ENCODE data around the gene UBE2U. TPM values are rescaled to one million over a fixed set of nuclear protein-coding genes. Genes with fewer than 3 reads are reported as not detected.

UBE2U gene
- total and polyA plus RNA-seq, 2 of the 8 experiments (the other 6 are each of a cell fraction or from before 2014, with no cell fraction given): not detected

GRCh38 chr1:64282351-64282750 lies 78.9 kb downstream of the UBE2U start:
- ChIA-PET CTCF (ENCODE audit: partially characterized antibody) (no interaction called here), POLR2A (ENCODE audit: partially characterized antibody) (no interaction called here)
- H2BK5ac ChIP-seq (ENCODE audit: low read depth, low read length): no peak overlapping the region
- 68% methylated on average over 4 of the region's 4 CpGs; no CpG with 5 or more reads in 1 of the 2 experiments for WGBS, 2 experiments (ENCODE audit: extremely low coverage in 1 of 2, insufficient coverage in 1 of 2, insufficient read length in 1 of 2, insufficient replicate concordance in 2 of 2, low coverage in 1 of 2, low lambda C conversion rate in 2 of 2, missing lambda C conversion rate in 1 of 2)
- H3K27me3 ChIP-seq (replicated peaks in 1 of 4; ENCODE audit: control insufficient read depth in 3 of 4, extremely low read depth in 1 of 4, insufficient read depth in 3 of 4, low read length in 3 of 4): no peaks in the 10 kb centered on the region
- no peak overlapping the region for H3K9ac ChIP-seq (replicated peaks in 1 of 4; ENCODE audit: extremely low read depth in 1 of 4, low read depth in 3 of 4, low read length in 3 of 4)
- no peak overlapping the region for H2AFZ ChIP-seq (ENCODE audit: low read length)
- H3K4me1 ChIP-seq (replicated peaks in 1 of 4; ENCODE audit: control insufficient read depth in 3 of 4, insufficient read depth in 4 of 4, low read length in 3 of 4): peaks cover 0 to 3% (median 0%) of the 10 kb centered on the region in 4 experiments; a peak in 2 of 7 replicates
- H3K4me3 ChIP-seq (ENCODE audit: extremely low read depth in 1 of 4, insufficient read depth in 2 of 4, low read depth in 3 of 4, low read length in 4 of 4): no peak overlapping the region
- TF ChIP-seq CHD1 (IDR thresholded peaks at IDR 0.05; ENCODE audit: low read depth, low read length): no peak
- TF ChIP-seq ZNF274 (IDR thresholded peaks at IDR 0.05; ENCODE audit: borderline replicate concordance, extremely low read depth, low read length): no peak
- no peak for TF ChIP-seq BACH1 (IDR thresholded peaks at IDR 0.05; ENCODE audit: low read length)
- no peak for TF ChIP-seq TEAD4 (IDR thresholded peaks at IDR 0.05; ENCODE audit: low read depth, low read length)
- no peak for TF ChIP-seq POU5F1 (IDR thresholded peaks at IDR 0.05; ENCODE audit: low read depth, low read length)
- TF ChIP-seq POLR2A (IDR thresholded peaks at IDR 0.05; ENCODE audit: control extremely low read depth in 1 of 2, low read depth in 2 of 2, low read length in 2 of 2): no peak
- no peak for TF ChIP-seq CTBP2 (IDR thresholded peaks at IDR 0.05; ENCODE audit: borderline replicate concordance, insufficient read depth, insufficient read length, low read length)
- no peak overlapping the region for H4K5ac ChIP-seq (ENCODE audit: insufficient read length, low read depth, low read length)
- no peak overlapping the region for H3K14ac ChIP-seq (ENCODE audit: insufficient read length)
- H4K91ac ChIP-seq (replicated peaks; ENCODE audit: insufficient read length, low read length): no peak overlapping the region
- H2AK5ac ChIP-seq (ENCODE audit: low read depth, low read length): no peak overlapping the region
- H3K27ac ChIP-seq (ENCODE audit: low read depth, low read length): no peak overlapping the region
- FAIRE-seq (no peak), DNase-seq (ENCODE audit: low read depth in 1 of 2, low spot score in 2 of 2) (no peak)
- no peak overlapping the region for H3K4ac ChIP-seq (replicated peaks; ENCODE audit: insufficient read length, low read depth, low read length)
- no peaks in the 10 kb centered on the region for H3K9me3 ChIP-seq (ENCODE audit: insufficient read depth in 2 of 2, low read depth in 1 of 2, low read length in 1 of 2)
- no peak overlapping the region for H2BK12ac ChIP-seq (ENCODE audit: low read depth, low read length)
- no peaks in the 10 kb centered on the region for H3K79me2 ChIP-seq (ENCODE audit: control insufficient read depth in 1 of 2, insufficient read depth in 2 of 2, low read length in 2 of 2)
- H3K23ac ChIP-seq (ENCODE audit: insufficient read length): no peak overlapping the region
- no peaks in the 10 kb centered on the region; the same call in 1 of the 2 replicates for H3K23me2 ChIP-seq (ENCODE audit: low read depth, low read length)
- no peak overlapping the region for H4K8ac ChIP-seq (ENCODE audit: extremely low read depth, insufficient read depth, low read length)
- no peak overlapping the region for H2BK15ac ChIP-seq (ENCODE audit: low read length)
- no peaks in the 10 kb centered on the region for H3K79me1 ChIP-seq (ENCODE audit: low read depth, low read length)
- no peak overlapping the region for H3K18ac ChIP-seq (ENCODE audit: extremely low read depth, low read length)
- no peak overlapping the region for H3K56ac ChIP-seq (replicated peaks; ENCODE audit: insufficient read length, low read depth, low read length)
- no peaks in the 10 kb centered on the region for H4K20me1 ChIP-seq (replicated peaks in 1 of 2; ENCODE audit: control insufficient read depth in 1 of 2, insufficient read depth in 2 of 2, low read length in 2 of 2)
- no peaks in the 10 kb centered on the region for H3K36me3 ChIP-seq (ENCODE audit: control insufficient read depth in 2 of 4, insufficient read depth in 4 of 4, low read length in 3 of 4)
- H2BK120ac ChIP-seq (replicated peaks; ENCODE audit: low read depth, low read length): no peak overlapping the region
- no peak overlapping the region for H3K4me2 ChIP-seq (ENCODE audit: insufficient read depth in 1 of 2, low read depth in 2 of 2, low read length in 2 of 2)
- H2BK20ac ChIP-seq (ENCODE audit: low read length): no peak overlapping the region
